Neuron (in vitro differentiated cells): Measurements from ENCODE around the gene BEND5.

Source experiments
- H2AFZ ChIP-seq: one replicate; pipeline ENCODE4 v1.6.1; 2013; ENCODE audit warnings: low read depth, mild to moderate bottlenecking, inconsistent platforms, low read length, moderate library complexity
- H3K27me3 ChIP-seq: one replicate; pipeline ENCODE4 v1.6.1; 2013; ENCODE audit warnings: low read length; ENCODE audit not compliant: insufficient read depth
- H3K36me3 ChIP-seq: one replicate; pipeline ENCODE4 v1.6.1; 2013; ENCODE audit warnings: low read length; ENCODE audit not compliant: insufficient read depth
- H3K4me1 ChIP-seq: one replicate; pipeline ENCODE4 v1.6.1; 2013; ENCODE audit warnings: low read length; ENCODE audit not compliant: insufficient read depth
- H3K4me3 ChIP-seq: 2 replicates; pipeline ENCODE4 v1.5.1; 2013; ENCODE audit warnings: mild to moderate bottlenecking, low read length, moderate library complexity
- H3K9me3 ChIP-seq: one replicate; pipeline ENCODE4 v1.6.1; 2013; ENCODE audit warnings: low read length

BEND5 gene

DNA sequence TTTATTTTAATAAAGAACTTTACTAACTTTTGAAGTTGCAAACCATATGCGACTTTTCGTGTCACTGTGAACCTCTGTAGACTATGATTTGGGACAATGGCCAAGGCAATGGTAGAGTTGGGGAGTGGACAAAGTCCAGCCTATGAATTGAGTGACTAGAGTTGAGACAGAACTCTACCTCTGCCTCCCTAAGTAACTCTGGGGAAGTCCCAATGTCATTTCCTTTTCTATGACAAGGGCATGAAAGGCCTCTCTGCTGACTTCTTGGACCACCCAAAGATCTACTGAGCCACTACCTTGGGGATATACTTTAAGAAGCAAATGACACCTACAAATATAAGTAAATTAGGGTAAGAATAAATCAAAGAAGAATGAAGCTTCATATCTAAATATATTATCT, 19.3 kb downstream of the BEND5 start:
- Histone ChIP-seq H2AFZ (no peak overlapping the region), H3K9me3 (no peaks in the 10 kb centered on the region), H3K4me3 (no peak overlapping the region), H3K4me1 (no peaks in the 10 kb centered on the region), H3K27me3 (no peaks in the 10 kb centered on the region), H3K36me3 (peaks cover 84% of the 10 kb centered on the region)

DNA sequence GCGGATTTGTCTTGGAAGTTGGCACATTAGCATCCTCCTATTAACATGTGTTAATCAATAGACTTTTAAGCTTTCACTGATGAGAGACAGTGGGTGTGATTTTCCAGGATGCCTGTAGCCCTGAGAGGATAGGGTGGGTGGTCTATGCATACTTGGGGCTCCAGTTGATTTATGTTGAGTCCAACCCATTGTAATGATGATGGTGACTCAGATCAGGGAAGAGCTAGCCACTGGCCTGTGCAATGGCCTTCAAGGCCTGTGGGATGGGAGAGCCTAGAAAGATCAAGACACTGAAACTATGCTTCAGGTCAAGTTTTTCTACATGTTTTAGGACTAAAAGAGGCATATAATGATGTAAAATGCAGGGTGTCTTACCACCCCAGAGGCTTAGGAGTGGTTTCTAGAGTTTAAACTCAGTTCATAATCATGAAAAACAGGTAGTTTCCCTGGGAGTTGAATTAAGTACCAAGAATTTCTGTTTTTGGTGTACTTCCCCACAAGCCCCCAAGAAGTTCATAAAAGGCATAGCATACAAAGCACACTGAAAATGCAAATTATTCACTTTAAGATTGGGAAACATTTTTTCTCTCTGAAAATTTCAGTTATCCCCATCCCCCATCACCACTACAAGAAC, 19.9 kb downstream of the BEND5 start:
- Histone ChIP-seq H3K9me3 (no peaks in the 10 kb centered on the region), H3K27me3 (no peaks in the 10 kb centered on the region), H3K36me3 (peaks cover 81% of the 10 kb centered on the region), H3K4me3 (no peak overlapping the region), H3K4me1 (no peaks in the 10 kb centered on the region), H2AFZ (no peak overlapping the region)

DNA sequence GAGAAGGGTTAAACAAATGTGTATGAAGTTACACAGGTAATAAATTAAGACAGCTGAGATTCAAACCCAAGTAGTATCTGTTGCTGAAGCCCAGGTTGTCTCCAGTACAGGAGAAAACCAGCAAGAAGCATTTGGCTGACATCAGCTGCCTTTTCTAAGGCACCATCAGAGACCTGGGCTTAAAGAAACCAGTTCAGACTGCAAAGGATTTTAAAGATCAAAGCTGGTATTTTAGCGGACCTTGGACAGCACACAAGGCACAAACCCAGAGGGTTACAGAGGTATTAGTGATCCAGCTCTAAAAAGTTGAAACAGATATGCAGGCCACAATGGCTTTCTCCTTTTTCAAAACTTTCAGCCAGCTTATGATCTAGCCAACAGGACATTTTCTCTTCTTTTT, 23.4 kb downstream of the BEND5 start:
- Histone ChIP-seq H2AFZ (no peak overlapping the region), H3K36me3 (peaks cover 64% of the 10 kb centered on the region), H3K4me1 (no peaks in the 10 kb centered on the region), H3K27me3 (no peaks in the 10 kb centered on the region), H3K4me3 (no peak overlapping the region), H3K9me3 (no peaks in the 10 kb centered on the region)

DNA sequence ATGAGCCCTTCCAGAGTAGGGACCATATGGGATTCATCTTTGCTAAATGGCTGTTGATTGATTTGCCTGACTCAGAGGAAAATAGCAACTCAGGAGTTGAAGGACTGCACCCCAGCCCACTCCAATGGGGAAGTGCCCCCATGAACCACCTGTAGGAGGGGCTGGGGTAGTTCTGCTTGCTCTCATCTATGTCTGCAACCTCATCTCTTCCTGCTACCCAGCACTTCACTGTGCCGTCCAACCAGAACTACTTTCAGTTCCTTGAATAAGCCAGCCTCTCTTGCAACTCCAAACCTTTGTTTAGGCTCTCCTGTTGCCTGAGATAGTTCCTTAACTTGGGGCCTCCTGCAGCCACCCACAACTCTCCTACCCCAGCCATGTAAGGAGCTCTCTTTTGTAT, 26.6 kb downstream of the BEND5 start:
- Histone ChIP-seq H3K36me3 (peaks cover 52% of the 10 kb centered on the region), H3K27me3 (no peaks in the 10 kb centered on the region), H3K4me1 (no peaks in the 10 kb centered on the region), H3K9me3 (no peaks in the 10 kb centered on the region), H2AFZ (no peak overlapping the region), H3K4me3 (no peak overlapping the region)

DNA sequence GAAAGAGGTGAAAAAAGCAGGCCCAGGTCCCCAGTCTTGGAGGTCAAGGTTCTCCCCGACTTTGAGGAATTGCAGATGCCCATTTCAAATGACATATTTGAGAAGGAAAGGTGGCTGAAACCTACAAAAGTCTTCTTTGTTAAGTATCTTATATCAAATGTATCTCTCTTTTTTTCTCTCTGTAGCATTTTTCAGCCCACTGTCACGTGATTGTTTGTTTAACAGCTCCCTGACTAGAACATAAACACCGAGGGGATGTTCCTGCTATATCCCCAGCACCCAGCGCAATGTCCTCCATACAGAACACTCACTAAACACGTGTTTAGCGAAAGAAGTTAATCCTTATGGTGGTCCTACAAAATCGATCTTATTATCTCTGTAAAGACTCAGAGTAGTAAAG, 27.6 kb downstream of the BEND5 start:
- Histone ChIP-seq H3K36me3 (peaks cover 51% of the 10 kb centered on the region), H3K9me3 (no peaks in the 10 kb centered on the region), H3K4me3 (no peak overlapping the region), H2AFZ (no peak overlapping the region), H3K4me1 (no peaks in the 10 kb centered on the region), H3K27me3 (no peaks in the 10 kb centered on the region)

DNA sequence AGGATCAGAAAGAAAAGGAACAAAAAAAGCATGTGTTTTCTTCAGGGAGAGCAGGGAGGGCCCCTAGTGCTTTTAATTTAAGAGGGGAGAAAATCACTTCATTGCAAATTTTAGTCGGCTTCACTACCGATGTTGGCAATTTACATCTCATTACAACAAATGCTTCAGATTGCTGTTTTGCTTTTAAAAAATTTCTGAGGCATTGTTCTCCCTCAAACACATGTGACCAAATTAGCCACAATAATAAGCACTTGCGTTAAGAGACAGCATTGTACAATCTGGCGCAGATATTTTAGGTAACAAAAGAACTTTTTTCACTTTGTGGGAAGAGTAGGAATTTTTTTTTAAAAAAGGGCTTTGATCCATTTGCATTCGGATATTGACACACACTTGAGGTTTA, 29.8 kb downstream of the BEND5 start:
- H3K9me3 ChIP-seq, result no peaks in the 10 kb centered on the region
- no peaks in the 10 kb centered on the region for H3K4me1 ChIP-seq
- no peak overlapping the region for H3K4me3 ChIP-seq
- no peak overlapping the region for H2AFZ ChIP-seq
- H3K27me3 ChIP-seq, result no peaks in the 10 kb centered on the region
- H3K36me3 ChIP-seq, result peaks cover 55% of the 10 kb centered on the region

DNA sequence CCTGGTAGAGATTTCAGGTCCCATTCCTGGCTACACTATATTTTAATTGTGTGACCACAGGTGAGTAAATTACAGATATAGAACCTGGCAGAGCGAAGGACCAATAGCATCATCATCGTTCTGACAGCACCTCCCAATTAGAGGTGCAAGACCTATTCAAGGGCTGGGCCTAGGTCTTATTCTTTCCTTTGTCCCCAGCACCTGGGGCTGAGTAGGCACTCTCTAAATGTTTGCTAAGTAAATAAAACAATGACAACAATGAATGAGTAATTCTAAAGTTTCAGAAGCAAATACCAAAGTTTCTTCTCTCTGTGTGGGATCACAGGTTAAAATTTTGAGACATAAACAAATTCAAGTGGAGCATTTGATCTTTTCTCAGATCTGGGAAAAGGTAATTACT, 32.7 kb downstream of the BEND5 start:
- Histone ChIP-seq H3K27me3 (no peaks in the 10 kb centered on the region), H2AFZ (no peak overlapping the region), H3K36me3 (peaks cover 65% of the 10 kb centered on the region), H3K4me3 (no peak overlapping the region), H3K9me3 (no peaks in the 10 kb centered on the region), H3K4me1 (no peaks in the 10 kb centered on the region)

DNA sequence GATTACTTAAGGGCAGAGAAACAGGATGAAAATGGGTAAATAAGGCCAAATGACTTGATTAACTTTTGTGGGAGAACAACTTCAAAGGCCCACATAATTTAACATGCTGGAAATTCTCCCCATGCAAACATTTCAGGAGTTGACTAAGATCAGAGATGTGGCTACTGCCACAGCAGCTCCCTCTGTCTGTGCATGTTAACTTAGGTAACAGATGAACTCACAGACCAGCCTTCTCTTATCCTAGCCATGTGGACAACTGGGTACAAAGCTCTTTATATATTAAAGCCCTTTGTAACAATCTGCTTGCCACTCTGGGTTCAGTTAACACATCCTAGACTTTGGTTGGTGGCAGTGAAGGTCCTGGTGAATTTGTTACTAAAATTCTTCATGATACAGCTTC, 33.2 kb downstream of the BEND5 start:
- Histone ChIP-seq H3K36me3 (peaks cover 69% of the 10 kb centered on the region), H3K9me3 (no peaks in the 10 kb centered on the region), H2AFZ (no peak overlapping the region)

DNA sequence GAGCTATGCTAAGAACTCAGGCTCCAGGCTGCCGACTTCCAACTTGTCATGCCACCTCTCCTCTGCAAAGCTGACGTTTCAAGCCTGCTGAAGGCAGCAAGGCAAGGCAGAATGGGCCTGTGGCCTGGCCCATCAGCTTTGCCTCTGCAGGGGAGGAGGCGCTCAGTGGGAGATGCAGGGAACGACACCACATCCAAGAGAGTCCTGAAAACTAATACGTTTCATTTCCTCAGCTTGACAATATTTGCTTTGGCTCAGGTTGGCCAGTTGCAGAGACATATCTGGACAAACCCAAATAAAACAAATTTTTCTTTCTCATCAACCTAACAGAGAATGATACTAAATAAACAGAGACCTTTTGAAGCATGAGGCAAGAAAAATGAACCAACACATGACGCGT, 35.3 kb downstream of the BEND5 start:
- Histone ChIP-seq H3K4me3 (no peak overlapping the region), H3K9me3 (peaks cover 3% of the 10 kb centered on the region), H3K36me3 (peaks cover 82% of the 10 kb centered on the region)

More for the DNA sequence above, 33.2 kb downstream of the BEND5 start:
- H3K4me3 ChIP-seq, result no peak overlapping the region
- H3K27me3 ChIP-seq, result no peaks in the 10 kb centered on the region
- H3K4me1 ChIP-seq, result no peaks in the 10 kb centered on the region

DNA sequence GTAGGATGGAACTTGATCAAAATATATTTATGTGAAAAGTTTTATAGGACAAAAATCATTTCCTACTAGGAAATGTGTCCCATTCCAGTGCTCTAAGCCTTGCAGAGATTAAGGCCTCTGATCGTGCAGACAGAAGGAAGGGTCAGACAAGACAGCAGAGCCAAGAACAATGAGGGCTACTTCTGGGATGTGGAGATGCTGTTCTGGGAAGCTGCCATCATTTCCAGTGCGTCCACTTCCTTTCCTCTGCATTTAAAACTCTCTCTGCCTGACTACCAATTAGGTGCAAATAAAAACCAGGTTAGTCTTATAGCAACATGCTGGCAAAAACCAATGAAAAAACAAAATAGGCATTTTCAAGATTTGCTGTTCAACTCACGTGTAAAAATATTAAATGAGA, 36.1 kb downstream of the BEND5 start:
- Histone ChIP-seq H3K4me3 (no peak overlapping the region), H3K4me1 (peaks cover 9% of the 10 kb centered on the region), H3K27me3 (no peaks in the 10 kb centered on the region), H3K36me3 (peaks cover 82% of the 10 kb centered on the region), H2AFZ (no peak overlapping the region), H3K9me3 (peaks cover 3% of the 10 kb centered on the region)

More for the DNA sequence above, 35.3 kb downstream of the BEND5 start:
- no peaks in the 10 kb centered on the region for H3K27me3 ChIP-seq
- H2AFZ ChIP-seq, result no peak overlapping the region
- peaks cover 1% of the 10 kb centered on the region for H3K4me1 ChIP-seq

DNA sequence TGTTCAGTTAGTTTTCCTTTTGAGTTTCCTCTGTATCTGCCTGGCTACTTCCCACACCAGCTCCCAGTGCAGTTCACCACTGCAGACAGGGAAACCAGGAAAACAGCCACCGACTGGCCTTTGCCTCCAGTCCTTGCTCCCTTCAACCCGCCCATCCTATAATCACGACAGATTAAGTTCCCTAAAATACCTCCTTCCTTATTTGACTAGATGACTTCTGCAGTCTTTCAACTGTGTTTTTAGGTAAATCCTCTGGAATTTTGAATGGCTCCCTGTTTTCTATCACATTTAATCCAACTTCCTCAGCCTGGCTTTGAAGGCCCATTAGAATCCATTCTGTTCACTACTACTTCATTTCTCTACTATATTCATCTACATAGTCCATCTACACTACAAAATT, 37.6 kb downstream of the BEND5 start:
- Histone ChIP-seq H3K4me3 (no peak overlapping the region), H3K36me3 (peaks cover 83% of the 10 kb centered on the region), H3K9me3 (peaks cover 3% of the 10 kb centered on the region), H2AFZ (no peak overlapping the region), H3K4me1 (peaks cover 13% of the 10 kb centered on the region), H3K27me3 (no peaks in the 10 kb centered on the region)

DNA sequence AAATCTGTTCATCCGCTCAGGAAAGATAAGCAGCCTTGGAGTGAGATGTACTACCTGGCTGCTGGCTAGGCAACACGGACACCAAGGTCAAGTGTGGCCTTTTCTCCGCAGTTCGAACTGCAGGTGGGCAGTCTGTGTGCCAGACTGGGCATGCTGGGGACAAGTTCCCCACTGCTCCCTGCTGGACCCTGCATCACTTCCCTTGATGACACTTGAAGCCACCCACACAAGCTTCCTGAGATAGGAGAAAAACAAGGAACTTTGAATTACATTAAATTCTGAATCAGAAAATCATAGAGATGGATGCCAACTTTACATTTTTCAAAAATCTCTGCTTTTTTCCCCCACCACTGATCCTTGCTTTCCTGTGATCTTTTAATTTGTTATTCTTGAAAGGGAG, 38.3 kb downstream of the BEND5 start:
- Histone ChIP-seq H3K9me3 (peaks cover 3% of the 10 kb centered on the region), H3K4me1 (peaks cover 13% of the 10 kb centered on the region), H2AFZ (no peak overlapping the region), H3K4me3 (no peak overlapping the region), H3K27me3 (no peaks in the 10 kb centered on the region), H3K36me3 (peaks cover 87% of the 10 kb centered on the region)

DNA sequence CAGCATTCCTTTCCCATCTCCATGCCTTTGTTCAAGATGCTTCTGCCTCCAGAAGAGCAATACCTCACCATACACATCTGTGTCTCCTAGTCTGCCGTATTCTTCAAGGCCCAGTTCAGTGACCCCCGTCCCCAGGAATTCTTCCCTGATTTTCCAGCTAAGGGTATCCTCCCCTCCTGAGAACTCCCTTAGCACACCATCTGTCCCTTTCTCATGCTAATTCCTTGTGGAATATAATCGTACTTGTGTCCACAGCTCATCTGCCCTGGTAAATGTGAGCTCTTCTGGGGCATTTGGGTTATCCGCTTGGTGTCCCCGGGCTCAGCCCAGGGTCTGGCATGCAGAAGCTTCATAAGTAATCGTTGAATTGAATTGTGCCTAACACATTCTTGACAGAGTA, 40.9 kb downstream of the BEND5 start:
- Histone ChIP-seq H2AFZ (no peak overlapping the region), H3K36me3 (peaks cover 86% of the 10 kb centered on the region), H3K27me3 (no peaks in the 10 kb centered on the region), H3K4me3 (no peak overlapping the region), H3K4me1 (peaks cover 13% of the 10 kb centered on the region), H3K9me3 (peaks cover 3% of the 10 kb centered on the region)
